ENCODE results near the gene FGF5. TPM values are rescaled to one million over a fixed set of nuclear protein-coding genes. Genes with fewer than 3 reads are reported as not detected.

The FGF5 gene
- total RNA-seq, 1 experiment from 2014 or later = 4.5 TPM

- DNase-seq (ENCODE audit: low read depth) = no peak
Observed at GRCh38 chr4:80335554-80336358, 69.3 kb downstream of the FGF5 start, which contains the start of gene CFAP299. Gene CFAP299 (plus strand): TSS chr4:80335730.

- DNase-seq (ENCODE audit: low read depth) = no peak
Observed at GRCh38 chr4:80336582-80336981, 70.1 kb downstream of the FGF5 start.

- peak; percentile 33 for DNase-seq (ENCODE audit: low read depth)
Observed at GRCh38 chr4:80340036-80340435, 73.6 kb downstream of the FGF5 start.

Other genes starting within 250 kb of the FGF5 start
- gene ANTXR2, start 193.4 kb upstream of the FGF5 start, total RNA-seq (2014; rRNA removed; shearing (Covaris generic)) = 11.3 and 18.9 TPM in 2 replicates
- 5.5 and 10.6 TPM in 2 replicates for gene PRDM8, start 69.2 kb upstream of the FGF5 start, total RNA-seq (2014; rRNA removed; shearing (Covaris generic))
- gene CFAP299, start 69.1 kb downstream of the FGF5 start, total RNA-seq (2014; rRNA removed; shearing (Covaris generic)) = not detected in 2 replicates